Gastroesophageal sphincter (tissue), 4 donors: ENCODE data around the gene FHIT. TPM values are rescaled to one million over a fixed set of nuclear protein-coding genes. Genes with fewer than 3 reads are reported as not detected.

ENCODE experiments used
- ATAC-seq: fragments of 150-250 bp; one replicate; pipeline ENCODE4 v1.9.1; 2016; ENCODE audit warnings: mild to moderate bottlenecking, moderate library complexity
- H3K27ac ChIP-seq, 4 donors: fragments of 200-600 bp; sonication (generic) in 3 of 4; 1 replicate in 3 of 4; 2 replicates in 1 of 4; pipeline ENCODE4 v1.5.1; 2016 to 2019
- H3K27me3 ChIP-seq: fragments of 200-600 bp; sonication (generic); one replicate; pipeline ENCODE4 v1.5.1; 2019
- H3K36me3 ChIP-seq, 2 donors: fragments of 200-600 bp; sonication (generic); one replicate each; pipeline ENCODE4 v1.5.1; 2019; ENCODE audit warnings: control low read depth in 1 of 2
- H3K4me1 ChIP-seq, 3 donors: fragments of 200-600 bp; sonication (generic); 1 replicate in 2 of 3; 2 replicates in 1 of 3; pipeline ENCODE4 v1.5.1; 2016 to 2019; ENCODE audit warnings: control low read depth in 2 of 3
- H3K4me3 ChIP-seq, 2 donors: fragments of 200-600 bp; sonication (generic); one replicate each; pipeline ENCODE4 v1.5.1; 2019; ENCODE audit warnings: mild to moderate bottlenecking in 1 of 2, moderate library complexity in 1 of 2
- H3K9me3 ChIP-seq, 3 donors: fragments of 200-600 bp; sonication (generic); one replicate each; pipeline ENCODE4 v1.5.1; 2017 to 2019; ENCODE audit warnings: control low read depth in 2 of 3
- EP300 ChIP-seq: sonication (generic); formaldehyde crosslinking; IDR thresholded peaks from one replicate; pipeline ENCODE4 v1.6.1; 2017; ENCODE audit warnings: antibody characterized with exemption, mild to moderate bottlenecking
- POLR2A ChIP-seq, 2 donors: fragments of 450-650 bp; IDR thresholded peaks; one replicate each; pipeline ENCODE4 v1.6.1; 2017; ENCODE audit warnings: antibody characterized with exemption in 2 of 2, mild to moderate bottlenecking in 2 of 2, moderate library complexity in 1 of 2
- POLR2AphosphoS5 ChIP-seq: sonication (generic); formaldehyde crosslinking; IDR thresholded peaks from one replicate; pipeline ENCODE4 v1.6.1; 2017; ENCODE audit warnings: antibody characterized with exemption
- WGBS, 2 donors: methylation state at CpG; one replicate each; pipeline ENCODE4 v1.1.5; 2018; ENCODE audit warnings: low coverage in 1 of 2; 5-methylcytosine and 5-hydroxymethylcytosine counted together
- total RNA-seq, 4 donors: library from RNA; depleted of rRNA; stranded (reverse); fragments of >200 nt; gene quantifications; one replicate each; pipeline ENCODE4 v1.1.0, GENCODE V29; 2016
- TF ChIP-seq, protein P1 (sequence below), 4 experiments: fragments of 200-600 bp in 2 of 4; fragments of 450-650 bp in 2 of 4; sonication (generic) in 1 of 4; IDR thresholded peaks; one replicate each; pipeline ENCODE4 v1.5.1; 2017 to 2019; ENCODE audit warnings: antibody characterized with exemption in 4 of 4, mild to moderate bottlenecking in 2 of 4, moderate library complexity in 2 of 4

FHIT gene
- total RNA-seq, 4 donors from 2014 or later: 1.4 to 7.3 (median 3.9) TPM

DNA sequence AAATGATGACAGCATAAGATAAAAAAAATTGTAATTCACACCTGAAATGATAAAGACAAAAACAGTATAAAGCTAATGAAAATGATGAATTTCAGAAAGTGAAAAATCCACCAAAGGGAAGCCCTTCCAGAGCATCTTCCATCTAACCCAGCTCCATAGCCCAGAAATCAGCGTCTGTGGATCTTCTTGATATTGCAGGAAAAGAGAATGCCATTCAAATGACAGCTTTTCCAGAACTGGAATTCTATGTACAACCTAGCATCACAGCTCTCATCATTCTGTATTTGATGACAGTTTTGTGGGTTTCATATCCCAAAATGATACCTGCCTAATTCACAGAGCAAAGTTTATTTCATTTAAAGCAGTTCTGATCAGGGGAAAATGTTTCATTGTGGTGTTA, 267.3 kb downstream of the FHIT start:
- Histone ChIP-seq H3K27me3 (no peaks in the 10 kb centered on the region), H3K9me3 (peaks cover 0 to 13% (median 0%) of the 10 kb centered on the region in 3 donors), H3K4me3 (no peak overlapping the region), H3K36me3 (no peaks in the 10 kb centered on the region), H3K4me1 (no peaks in the 10 kb centered on the region), H3K27ac (no peak overlapping the region)
- WGBS, 2 donors: 92 to 100% methylated on average over 1 of the region's 1 CpG
- ATAC-seq: no peak
- TF ChIP-seq EP300 (no peak), POLR2AphosphoS5 (no peak), POLR2A (IDR thresholded peaks at IDR 0.05) (no peak)
- TF ChIP-seq, protein P1, sequence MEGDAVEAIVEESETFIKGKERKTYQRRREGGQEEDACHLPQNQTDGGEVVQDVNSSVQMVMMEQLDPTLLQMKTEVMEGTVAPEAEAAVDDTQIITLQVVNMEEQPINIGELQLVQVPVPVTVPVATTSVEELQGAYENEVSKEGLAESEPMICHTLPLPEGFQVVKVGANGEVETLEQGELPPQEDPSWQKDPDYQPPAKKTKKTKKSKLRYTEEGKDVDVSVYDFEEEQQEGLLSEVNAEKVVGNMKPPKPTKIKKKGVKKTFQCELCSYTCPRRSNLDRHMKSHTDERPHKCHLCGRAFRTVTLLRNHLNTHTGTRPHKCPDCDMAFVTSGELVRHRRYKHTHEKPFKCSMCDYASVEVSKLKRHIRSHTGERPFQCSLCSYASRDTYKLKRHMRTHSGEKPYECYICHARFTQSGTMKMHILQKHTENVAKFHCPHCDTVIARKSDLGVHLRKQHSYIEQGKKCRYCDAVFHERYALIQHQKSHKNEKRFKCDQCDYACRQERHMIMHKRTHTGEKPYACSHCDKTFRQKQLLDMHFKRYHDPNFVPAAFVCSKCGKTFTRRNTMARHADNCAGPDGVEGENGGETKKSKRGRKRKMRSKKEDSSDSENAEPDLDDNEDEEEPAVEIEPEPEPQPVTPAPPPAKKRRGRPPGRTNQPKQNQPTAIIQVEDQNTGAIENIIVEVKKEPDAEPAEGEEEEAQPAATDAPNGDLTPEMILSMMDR (IDR thresholded peaks at IDR 0.05): no peak

DNA sequence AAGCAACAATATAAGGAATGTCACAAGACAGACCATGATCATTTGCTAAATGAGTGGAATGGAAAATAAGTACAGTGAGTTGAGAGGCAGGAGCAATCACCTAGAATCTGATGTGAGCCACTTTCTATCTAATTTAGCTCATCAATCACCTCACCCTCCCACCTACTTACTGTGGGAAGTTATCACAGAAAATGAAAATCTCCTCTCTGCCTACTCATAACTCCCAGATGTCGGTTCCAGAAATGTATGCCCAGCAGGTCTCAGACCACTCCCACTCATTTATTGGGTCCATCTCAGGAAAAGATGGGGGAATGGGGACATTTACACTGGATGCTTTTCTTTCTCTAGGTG, 270.9 kb downstream of the FHIT start:
- no peak for ATAC-seq
- Histone ChIP-seq H3K36me3 (no peaks in the 10 kb centered on the region), H3K4me1 (no peaks in the 10 kb centered on the region), H3K4me3 (no peak overlapping the region), H3K27ac (no peak overlapping the region), H3K27me3 (no peaks in the 10 kb centered on the region), H3K9me3 (peaks cover 0 to 6% (median 0%) of the 10 kb centered on the region in 3 donors)
- no peak for TF ChIP-seq POLR2AphosphoS5
- no peak for TF ChIP-seq POLR2A (IDR thresholded peaks at IDR 0.05)
- TF ChIP-seq, protein P1 (IDR thresholded peaks at IDR 0.05): no peak
- no peak for TF ChIP-seq EP300
- 64 to 100% methylated on average over 1 of the region's 1 CpG for WGBS, 2 donors

DNA sequence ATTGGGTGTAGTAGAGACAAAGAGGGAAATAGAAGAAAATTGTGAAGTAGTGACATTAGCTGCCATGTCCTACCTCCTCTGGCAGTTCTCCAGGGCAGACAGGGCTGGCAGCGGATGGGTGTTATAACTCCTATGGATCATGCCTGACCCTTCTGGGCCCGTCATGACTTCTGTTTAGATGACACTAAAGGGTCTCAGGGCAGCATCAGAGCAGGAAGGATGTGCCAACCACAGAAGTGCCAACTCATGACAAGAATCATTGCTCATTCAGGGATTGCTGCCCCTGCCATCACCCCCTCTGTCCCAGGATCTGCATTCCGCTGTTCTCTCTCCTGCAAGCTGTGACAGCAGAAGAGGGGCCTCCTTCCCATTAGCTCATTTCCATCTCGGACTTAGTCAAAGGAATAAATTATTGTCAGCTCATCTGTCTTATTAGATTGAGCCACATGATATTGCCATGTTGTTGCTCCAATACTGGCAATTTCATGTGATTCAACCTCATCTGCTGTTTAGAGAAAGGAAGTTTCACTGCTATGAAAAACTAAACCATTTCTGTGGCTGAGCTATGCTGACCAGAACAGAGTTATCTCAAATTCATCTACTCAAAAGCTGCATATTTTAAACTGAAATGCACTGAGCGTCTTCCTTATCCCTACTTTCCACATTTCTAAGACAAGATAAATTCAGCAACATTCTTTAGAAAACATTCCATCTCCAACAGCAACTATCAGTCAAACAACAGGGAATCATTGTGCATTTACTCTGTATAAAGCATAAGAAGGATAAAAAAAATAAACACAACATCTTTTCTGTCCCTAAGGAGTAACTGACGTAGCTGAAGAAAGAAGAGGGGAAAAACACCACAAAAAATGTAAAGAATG, 271.6 kb downstream of the FHIT start:
- 39 to 67% methylated on average over 4 to 5 of the region's 6 CpGs for WGBS, 2 donors
- TF ChIP-seq POLR2A (IDR thresholded peaks at IDR 0.05) (no peak), POLR2AphosphoS5 (no peak), EP300 (no peak)
- TF ChIP-seq, protein P1 (IDR thresholded peaks at IDR 0.05): no peak
- peaks cover 0 to 6% (median 0%) of the 10 kb centered on the region in 3 donors for H3K9me3 ChIP-seq
- no peak for ATAC-seq
- no peaks in the 10 kb centered on the region for H3K27me3 ChIP-seq
- H3K4me1 ChIP-seq: no peaks in the 10 kb centered on the region
- H3K4me3 ChIP-seq: no peak overlapping the region
- no peak overlapping the region for H3K27ac ChIP-seq
- no peaks in the 10 kb centered on the region for H3K36me3 ChIP-seq

DNA sequence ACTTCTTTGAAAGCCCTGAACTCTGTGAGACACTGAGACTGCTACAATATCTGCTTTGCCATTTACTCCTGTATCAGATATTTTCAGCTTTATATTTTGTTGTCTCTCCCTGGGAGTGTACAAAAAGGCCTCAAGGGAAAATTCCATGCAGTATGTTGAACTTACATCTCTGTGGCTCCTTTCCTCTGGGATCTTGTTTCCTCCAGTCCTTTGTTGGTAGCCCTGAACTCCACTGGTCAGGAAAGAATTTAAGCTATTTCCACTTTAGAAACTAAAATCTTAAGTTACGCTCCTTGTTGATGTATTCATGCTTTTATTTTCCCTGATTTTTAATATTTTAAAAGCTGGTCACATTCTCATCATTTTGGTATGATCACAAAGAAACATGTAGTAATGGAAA, 277.9 kb downstream of the FHIT start:
- no peak for ATAC-seq
- no peak overlapping the region for H3K4me3 ChIP-seq
- WGBS, 2 donors: 100% methylated on average over 1 of the region's 1 CpG
- TF ChIP-seq, protein P1 (IDR thresholded peaks at IDR 0.05): no peak
- TF ChIP-seq POLR2AphosphoS5 (no peak), POLR2A (IDR thresholded peaks at IDR 0.05) (no peak), EP300 (no peak)
- H3K27ac ChIP-seq: no peak overlapping the region
- peaks cover 0 to 22% (median 0%) of the 10 kb centered on the region in 3 donors for H3K9me3 ChIP-seq
- H3K27me3 ChIP-seq: no peaks in the 10 kb centered on the region
- H3K4me1 ChIP-seq: no peaks in the 10 kb centered on the region
- no peaks in the 10 kb centered on the region for H3K36me3 ChIP-seq

DNA sequence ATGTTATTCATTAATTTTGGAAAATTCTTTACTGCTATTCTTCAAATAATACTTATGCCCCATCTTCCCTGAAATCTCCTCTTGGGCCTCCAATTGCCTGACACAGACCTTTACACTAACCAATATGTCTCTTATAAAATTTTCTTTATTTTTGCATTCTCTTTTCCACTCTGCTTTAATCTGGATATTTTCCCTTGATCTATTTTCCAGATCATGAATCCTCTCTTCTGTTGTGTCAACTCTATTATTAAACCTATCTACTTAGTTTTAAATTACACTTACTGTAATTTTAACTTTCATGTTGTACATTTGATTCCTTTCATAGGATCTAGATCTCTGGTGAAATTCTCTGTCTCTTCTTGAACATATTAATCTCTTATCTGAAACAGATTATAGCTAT, 278.7 kb downstream of the FHIT start:
- TF ChIP-seq POLR2AphosphoS5 (no peak), EP300 (no peak), POLR2A (IDR thresholded peaks at IDR 0.05) (no peak)
- TF ChIP-seq, protein P1 (IDR thresholded peaks at IDR 0.05): no peak
- ATAC-seq: no peak

More for the DNA sequence above, 278.7 kb downstream of the FHIT start:
- H3K4me3 ChIP-seq: no peak overlapping the region
- H3K27me3 ChIP-seq: no peaks in the 10 kb centered on the region
- no peaks in the 10 kb centered on the region for H3K36me3 ChIP-seq
- H3K4me1 ChIP-seq: no peaks in the 10 kb centered on the region
- peaks cover 0 to 22% (median 0%) of the 10 kb centered on the region in 3 donors for H3K9me3 ChIP-seq
- H3K27ac ChIP-seq: no peak overlapping the region
